Amniotic epithelial cell (primary cell): Measurements from ENCODE around the gene NFKBIZ.
A peak's percentile ranks its signal among the peaks of the same experiment; 100 is the strongest.
"Not testable (repeated sequence)": the region's sequence is repeated elsewhere in the genome, so short reads cannot be mapped to it uniquely, and the experiment has no call there.

Experiments used
- DNase-seq: peaks from one replicate; pipeline ENCODE4 v3.0.0-alpha.2; 2010; ENCODE audit warnings: low read depth

NFKBIZ gene

GRCh38 chr3:101851850-101852714, 2.8 kb downstream of the NFKBIZ start:
- DNase-seq: peak; percentile 24

GRCh38 chr3:101852983-101853840, 3.9 kb downstream of the NFKBIZ start:
- no peak for DNase-seq

DNA sequence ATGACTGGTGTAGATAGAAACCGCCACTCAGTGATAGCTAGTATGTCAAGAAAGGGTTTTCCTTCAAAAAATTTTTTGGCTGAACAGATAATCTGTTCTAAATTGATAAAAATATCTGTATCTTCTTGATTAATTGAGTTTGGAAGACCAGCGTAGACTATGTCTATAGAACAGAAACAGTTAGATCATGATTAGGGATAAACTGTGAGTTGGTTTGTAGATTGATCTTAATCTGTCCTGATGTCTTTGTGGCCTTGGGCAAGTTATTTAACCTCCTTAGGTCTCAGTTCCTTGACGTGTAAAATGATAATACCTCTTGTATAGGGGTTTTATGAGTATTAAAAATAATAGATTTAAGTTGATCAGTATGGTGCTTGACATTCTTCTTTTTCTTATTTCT, 4.7 kb downstream of the NFKBIZ start:
- no peak for DNase-seq

DNA sequence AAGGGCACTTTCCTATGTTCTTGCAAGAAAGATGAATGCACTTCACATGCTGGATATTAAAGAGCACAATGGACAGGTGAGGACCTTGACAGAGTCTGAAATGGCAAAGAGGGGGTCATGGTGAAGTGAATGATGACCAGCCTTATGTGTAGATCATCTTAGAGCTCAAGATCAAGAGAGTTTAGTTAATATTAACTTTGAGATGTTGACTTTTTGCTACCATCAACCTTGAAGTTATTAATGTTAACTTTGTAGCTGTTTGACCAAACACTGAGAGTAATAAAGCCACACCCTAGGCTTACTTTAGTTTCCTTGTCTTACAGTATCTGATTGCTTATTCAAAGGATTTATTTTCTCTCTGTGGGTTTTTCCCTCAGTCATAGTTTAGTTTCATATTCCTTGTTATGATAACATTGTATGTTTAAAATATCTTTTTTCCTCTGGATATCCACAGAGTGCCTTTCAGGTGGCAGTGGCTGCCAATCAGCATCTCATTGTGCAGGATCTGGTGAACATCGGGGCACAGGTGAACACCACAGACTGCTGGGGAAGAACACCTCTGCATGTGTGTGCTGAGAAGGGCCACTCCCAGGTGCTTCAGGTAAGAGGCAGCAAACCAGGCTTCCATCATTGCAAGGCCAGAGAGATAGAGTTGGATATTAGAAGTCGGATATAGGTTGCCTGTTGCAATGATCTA, 5.4 kb downstream of the NFKBIZ start:
- DNase-seq: no peak

GRCh38 chr3:101857301-101857741, 8.0 kb downstream of the NFKBIZ start:
- no peak for DNase-seq

- DNase-seq: peak; percentile 22
These were observed 9.2 kb downstream of the NFKBIZ start for GRCh38 chr3:101858464-101859030.

GRCh38 chr3:101859882-101860448, 10.7 kb downstream of the NFKBIZ start:
- no peak for DNase-seq

- peak; percentile 73 for DNase-seq
These were observed 12.0 kb downstream of the NFKBIZ start for GRCh38 chr3:101861212-101861788.

GRCh38 chr3:101861789-101862415, 12.6 kb downstream of the NFKBIZ start:
- no peak for DNase-seq

DNA sequence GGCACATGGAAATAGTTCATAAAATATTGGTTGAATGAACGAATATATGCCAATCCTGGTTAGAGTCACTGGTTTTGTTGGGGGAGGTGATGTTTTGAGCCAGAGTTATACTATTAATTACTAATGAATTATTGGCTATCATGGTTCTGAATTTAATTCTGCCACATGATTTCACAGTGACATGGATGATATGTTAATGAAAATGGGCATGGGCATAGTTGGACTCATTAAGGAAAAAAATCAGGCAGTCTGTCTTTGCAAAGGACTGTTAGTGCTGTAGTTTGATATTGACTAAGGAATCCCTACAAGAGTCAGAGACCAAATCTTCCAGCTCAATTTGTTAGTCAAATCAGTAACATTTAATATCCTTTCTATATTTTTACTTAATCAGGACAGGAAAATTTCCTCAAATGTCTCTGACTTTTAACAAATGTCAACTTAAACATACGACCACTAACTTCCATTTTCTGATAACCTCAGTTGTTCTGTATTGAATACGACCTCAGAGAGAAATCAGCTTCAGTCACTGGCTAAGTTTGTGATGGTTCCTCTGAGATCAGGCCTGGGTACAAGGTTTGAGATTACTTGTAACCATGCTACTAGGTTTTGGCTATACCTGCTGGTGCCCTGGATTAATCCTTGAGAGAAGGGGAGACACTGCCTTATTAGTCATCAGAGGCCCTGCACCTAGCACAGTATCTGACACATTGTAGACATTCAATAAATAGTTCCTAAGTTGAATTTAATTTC, 13.3 kb downstream of the NFKBIZ start:
- DNase-seq: no peak

DNA sequence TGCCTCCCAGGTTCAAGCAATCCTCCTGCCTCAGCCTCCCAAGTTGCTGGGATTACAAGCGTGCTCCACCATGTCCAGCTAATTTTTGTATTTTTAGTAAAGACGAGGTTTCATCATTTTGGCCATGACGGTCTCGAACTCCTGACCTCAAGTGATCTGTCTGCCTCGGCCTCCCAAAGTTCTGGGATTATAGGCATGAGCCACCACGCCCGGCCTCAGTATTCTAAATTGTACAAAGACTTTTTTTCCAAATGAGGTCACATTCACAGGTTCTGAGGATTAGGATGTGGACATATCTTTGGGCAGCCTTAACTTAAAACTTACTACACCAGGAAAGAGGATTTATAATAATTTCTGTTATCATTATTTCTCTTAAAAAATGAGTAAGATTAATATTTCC, 15.6 kb downstream of the NFKBIZ start:
- not testable (repeated sequence) for DNase-seq

DNA sequence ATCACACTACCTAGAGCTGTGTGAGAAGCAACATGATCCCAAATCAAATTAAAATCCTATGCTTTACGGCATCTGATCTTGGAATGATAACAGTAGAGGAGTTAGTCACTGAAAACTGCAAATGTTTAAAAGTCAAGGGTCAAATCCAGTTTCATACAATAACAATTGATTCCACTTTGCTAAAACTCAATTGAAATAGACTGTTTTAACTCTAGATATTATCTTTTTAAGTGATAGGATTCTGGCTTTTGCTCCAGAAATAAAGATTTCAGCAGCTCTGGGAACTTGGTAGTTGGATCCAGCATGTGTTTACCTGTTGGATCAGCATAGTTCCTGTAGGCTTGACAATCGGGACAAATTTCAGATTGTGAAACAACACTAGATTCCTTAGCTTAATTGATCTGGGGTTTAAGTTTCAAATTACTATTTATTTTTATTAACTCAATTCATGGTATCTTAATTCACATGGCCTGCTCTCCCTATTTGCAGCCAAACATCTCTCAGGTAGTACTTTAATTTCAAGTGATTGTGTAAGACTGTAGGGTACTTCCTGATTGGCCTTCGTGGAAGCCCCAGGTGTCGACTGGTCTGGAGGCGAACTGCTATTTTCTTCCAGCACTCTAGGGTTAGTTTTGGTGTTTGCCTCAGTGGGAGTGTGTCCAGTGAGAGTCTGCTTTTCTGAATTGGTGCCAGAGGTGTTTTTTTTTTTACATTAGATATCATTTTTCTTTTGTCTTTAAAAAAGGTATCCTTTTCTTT, 16.6 kb downstream of the NFKBIZ start:
- DNase-seq: no peak

DNA sequence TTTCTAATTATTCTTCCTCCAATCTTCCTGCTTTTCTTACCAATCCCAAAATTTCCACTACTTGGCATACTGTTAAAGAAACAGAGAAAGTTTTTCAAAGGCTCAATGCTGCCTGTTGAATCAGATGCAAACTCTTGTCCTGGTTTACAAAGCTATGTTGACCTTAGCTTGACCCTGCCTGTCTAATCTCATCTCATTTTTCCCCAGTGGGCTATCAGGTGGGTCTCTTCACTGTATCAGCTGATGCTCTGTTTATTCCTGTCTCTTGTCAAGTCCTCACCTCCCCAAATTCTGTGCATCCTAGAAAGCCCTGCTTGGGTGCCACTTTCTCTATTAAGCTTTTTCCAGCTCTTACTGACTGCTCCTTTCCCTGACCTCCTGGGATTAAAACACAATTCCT, 18.2 kb downstream of the NFKBIZ start:
- peak; percentile 35 for DNase-seq

DNA sequence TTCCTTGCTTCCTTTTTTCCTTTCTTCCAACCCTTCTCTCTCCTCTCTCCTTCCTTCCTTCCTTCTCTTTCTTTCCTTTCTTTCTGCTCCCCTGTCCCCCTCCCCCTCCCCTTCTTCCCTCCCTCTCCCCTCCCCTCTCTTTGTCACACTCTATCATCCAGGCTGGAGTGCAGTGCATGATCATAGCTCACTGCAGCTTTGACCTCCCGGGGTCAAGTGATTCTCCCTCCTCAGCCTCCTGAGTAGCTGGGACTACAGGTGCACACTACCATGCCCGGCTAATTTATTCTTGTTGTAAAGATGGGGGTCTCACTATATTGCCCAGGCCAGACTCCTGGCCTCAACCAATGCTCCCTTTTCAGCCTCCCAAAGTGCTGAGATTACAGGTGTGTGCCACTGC, 18.7 kb downstream of the NFKBIZ start:
- DNase-seq: no peak

- peak; percentile 21 for DNase-seq
These were observed 19.5 kb downstream of the NFKBIZ start for GRCh38 chr3:101868534-101869464.

GRCh38 chr3:101870138-101870537, 20.8 kb downstream of the NFKBIZ start:
- DNase-seq: peak; percentile 33

- DNase-seq: peak; percentile 90
These were observed 24.3 kb downstream of the NFKBIZ start for GRCh38 chr3:101873619-101874018.

- DNase-seq: no peak
These were observed 26.8 kb downstream of the NFKBIZ start for GRCh38 chr3:101876142-101876541.
